SK-N-SH (cell line): ENCODE data around the gene MAP4K4.

Source experiments
- JUND ChIP-seq: IDR thresholded peaks from 2 replicates; pipeline ENCODE4 v1.4.0; 2012
- TF ChIP-seq, protein P1 (sequence below): fragments of 200-600 bp; sonication (generic); IDR thresholded peaks from 2 replicates; pipeline ENCODE4 v1.6.1; 2017; ENCODE audit warnings: antibody characterized with exemption, mild to moderate bottlenecking, moderate library complexity

- no peak for TF ChIP-seq JUND
- TF ChIP-seq, protein P1, sequence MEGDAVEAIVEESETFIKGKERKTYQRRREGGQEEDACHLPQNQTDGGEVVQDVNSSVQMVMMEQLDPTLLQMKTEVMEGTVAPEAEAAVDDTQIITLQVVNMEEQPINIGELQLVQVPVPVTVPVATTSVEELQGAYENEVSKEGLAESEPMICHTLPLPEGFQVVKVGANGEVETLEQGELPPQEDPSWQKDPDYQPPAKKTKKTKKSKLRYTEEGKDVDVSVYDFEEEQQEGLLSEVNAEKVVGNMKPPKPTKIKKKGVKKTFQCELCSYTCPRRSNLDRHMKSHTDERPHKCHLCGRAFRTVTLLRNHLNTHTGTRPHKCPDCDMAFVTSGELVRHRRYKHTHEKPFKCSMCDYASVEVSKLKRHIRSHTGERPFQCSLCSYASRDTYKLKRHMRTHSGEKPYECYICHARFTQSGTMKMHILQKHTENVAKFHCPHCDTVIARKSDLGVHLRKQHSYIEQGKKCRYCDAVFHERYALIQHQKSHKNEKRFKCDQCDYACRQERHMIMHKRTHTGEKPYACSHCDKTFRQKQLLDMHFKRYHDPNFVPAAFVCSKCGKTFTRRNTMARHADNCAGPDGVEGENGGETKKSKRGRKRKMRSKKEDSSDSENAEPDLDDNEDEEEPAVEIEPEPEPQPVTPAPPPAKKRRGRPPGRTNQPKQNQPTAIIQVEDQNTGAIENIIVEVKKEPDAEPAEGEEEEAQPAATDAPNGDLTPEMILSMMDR = no peak
Observed at GRCh38 chr2:101874069-101874468, 176.6 kb downstream of the MAP4K4 start.
